Umbilical cord (tissue), 2 donors: ENCODE measurements around the gene OR5K4. TPM values are rescaled to one million over a fixed set of nuclear protein-coding genes. Genes with fewer than 3 reads are reported as not detected.
"Not testable (repeated sequence)": the region's sequence is repeated elsewhere in the genome, so short reads cannot be mapped to it uniquely, and the experiment has no call there.

Experiments
- DNase-seq: peaks from one replicate; pipeline ENCODE4 v3.0.0-alpha.2; 2015; ENCODE audit warnings: low spot score
- total RNA-seq: library from RNA; depleted of rRNA; stranded (reverse); fragments of >200 nt; gene quantifications from one replicate; pipeline ENCODE4 v1.2.3, GENCODE V29; 2014; ENCODE audit warnings: low replicate concordance; ENCODE audit not compliant: insufficient read depth

OR5K4 gene
- total RNA-seq, 1 donor from 2014 or later = 2.6 TPM

- DNase-seq = no peak
These were observed 14.0 kb downstream of the OR5K4 start for GRCh38 chr3:98367464-98368246.

GRCh38 chr3:98371186-98371585 lies 17.5 kb downstream of the OR5K4 start:
- DNase-seq = no peak

GRCh38 chr3:98371853-98372252 lies 18.2 kb downstream of the OR5K4 start:
- no peak for DNase-seq

- no peak for DNase-seq
These were observed 18.8 kb downstream of the OR5K4 start for GRCh38 chr3:98372445-98372844.

DNA sequence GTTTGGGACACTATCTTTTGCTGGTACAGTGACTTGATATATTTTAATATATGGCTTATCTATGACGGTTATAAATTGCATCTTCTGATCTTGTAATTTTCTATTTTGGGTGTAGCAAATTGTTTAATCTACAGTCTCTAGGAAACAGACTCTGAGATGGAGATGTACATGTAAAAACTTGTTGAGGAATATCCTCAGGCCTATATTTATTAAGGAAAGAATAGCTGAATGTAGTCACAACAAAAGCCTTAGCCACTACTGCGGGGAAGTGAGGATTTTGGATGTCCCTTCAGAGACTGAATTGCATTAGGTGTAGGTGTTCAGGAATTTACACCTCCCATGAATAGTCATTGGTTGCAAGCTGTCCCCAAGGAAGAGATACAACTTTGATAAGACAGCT lies 23.0 kb downstream of the OR5K4 start:
- no peak for DNase-seq

GRCh38 chr3:98388147-98388546 lies 34.5 kb downstream of the OR5K4 start:
- DNase-seq = no peak

GRCh38 chr3:98390366-98390765 lies 36.7 kb downstream of the OR5K4 start, which contains the start of gene OR5K3:
OR5K3 (plus strand) TSS chr3:98390666; CDS start chr3:98390666, 0 bp downstream.
- DNase-seq = no peak

- DNase-seq = no peak
These were observed 41.4 kb downstream of the OR5K4 start for GRCh38 chr3:98395101-98395500.

GRCh38 chr3:98396482-98396881 lies 42.8 kb downstream of the OR5K4 start:
- not testable (repeated sequence) for DNase-seq

GRCh38 chr3:98398513-98398912 lies 44.9 kb downstream of the OR5K4 start:
- no peak for DNase-seq

GRCh38 chr3:98402507-98402906 lies 48.9 kb downstream of the OR5K4 start:
- no peak for DNase-seq

GRCh38 chr3:98404010-98404409 lies 50.4 kb downstream of the OR5K4 start:
- no peak for DNase-seq

Other genes starting within 250 kb of the OR5K4 start
- 2.4 TPM for gene OR5H1, start 223.1 kb upstream of the OR5K4 start, total RNA-seq
- 3.1 TPM for gene OR5H14, start 206.4 kb upstream of the OR5K4 start, total RNA-seq
- gene OR5H15, start 187.2 kb upstream of the OR5K4 start, total RNA-seq = 7.9 TPM
- gene OR5H6, start 89.6 kb upstream of the OR5K4 start, total RNA-seq = 5.3 TPM
- gene OR5H2, start 71.3 kb upstream of the OR5K4 start, total RNA-seq = 13.2 TPM
- 5.5 TPM for gene OR5K3, start 36.8 kb downstream of the OR5K4 start, total RNA-seq
- gene OR5K1, start 109.3 kb downstream of the OR5K4 start, total RNA-seq = 1.2 TPM
- 1.4 TPM for gene OR5K2, start 143.8 kb downstream of the OR5K4 start, total RNA-seq
- gene CLDND1, start 169.0 kb downstream of the OR5K4 start, total RNA-seq = 145 TPM
- gene GPR15, start 178.1 kb downstream of the OR5K4 start, total RNA-seq = not detected
- 14.7 TPM for gene CPOX, start 239.8 kb downstream of the OR5K4 start, total RNA-seq